Fibroblast of villous mesenchyme (primary cell): ENCODE measurements around the gene OR5B12. TPM values are rescaled to one million over a fixed set of nuclear protein-coding genes. Genes with fewer than 3 reads are reported as not detected.

Experiments
- DNase-seq: peaks from one replicate; pipeline ENCODE4 v3.0.0-alpha.2; 2010; ENCODE audit warnings: low read depth
- H3K4me3 ChIP-seq: 2 replicates; pipeline ENCODE4 v1.5.1; 2011; ENCODE audit warnings: low read depth, mild to moderate bottlenecking, low read length
- total RNA-seq: library from RNA; depleted of rRNA; stranded (reverse); fragments of >200 nt; gene quantifications from 2 replicates; pipeline ENCODE4 v1.2.3, GENCODE V29; 2012
- TF ChIP-seq, protein P1 (sequence below): IDR thresholded peaks from 2 replicates; pipeline ENCODE4 v1.5.1; 2012; ENCODE audit warnings: low read depth, mild to moderate bottlenecking, low read length; ENCODE audit not compliant: insufficient read depth

OR5B12 gene
- total RNA-seq, result not detected in 2 replicates

GRCh38 chr11:58442136-58442535, at the start of gene OR5B12:
OR5B12 (minus strand) TSS chr11:58442236; CDS start chr11:58440151, 2,085 bp downstream.
- no peak for DNase-seq
- TF ChIP-seq, protein P1, sequence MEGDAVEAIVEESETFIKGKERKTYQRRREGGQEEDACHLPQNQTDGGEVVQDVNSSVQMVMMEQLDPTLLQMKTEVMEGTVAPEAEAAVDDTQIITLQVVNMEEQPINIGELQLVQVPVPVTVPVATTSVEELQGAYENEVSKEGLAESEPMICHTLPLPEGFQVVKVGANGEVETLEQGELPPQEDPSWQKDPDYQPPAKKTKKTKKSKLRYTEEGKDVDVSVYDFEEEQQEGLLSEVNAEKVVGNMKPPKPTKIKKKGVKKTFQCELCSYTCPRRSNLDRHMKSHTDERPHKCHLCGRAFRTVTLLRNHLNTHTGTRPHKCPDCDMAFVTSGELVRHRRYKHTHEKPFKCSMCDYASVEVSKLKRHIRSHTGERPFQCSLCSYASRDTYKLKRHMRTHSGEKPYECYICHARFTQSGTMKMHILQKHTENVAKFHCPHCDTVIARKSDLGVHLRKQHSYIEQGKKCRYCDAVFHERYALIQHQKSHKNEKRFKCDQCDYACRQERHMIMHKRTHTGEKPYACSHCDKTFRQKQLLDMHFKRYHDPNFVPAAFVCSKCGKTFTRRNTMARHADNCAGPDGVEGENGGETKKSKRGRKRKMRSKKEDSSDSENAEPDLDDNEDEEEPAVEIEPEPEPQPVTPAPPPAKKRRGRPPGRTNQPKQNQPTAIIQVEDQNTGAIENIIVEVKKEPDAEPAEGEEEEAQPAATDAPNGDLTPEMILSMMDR, result no peak
- H3K4me3 ChIP-seq, result no peak within 1 kb of the TSS

GRCh38 chr11:58490827-58491226, 48.8 kb upstream of the OR5B12 start:
- TF ChIP-seq, protein P1, result no peak
- no peak overlapping the region for H3K4me3 ChIP-seq
- no peak for DNase-seq

DNA sequence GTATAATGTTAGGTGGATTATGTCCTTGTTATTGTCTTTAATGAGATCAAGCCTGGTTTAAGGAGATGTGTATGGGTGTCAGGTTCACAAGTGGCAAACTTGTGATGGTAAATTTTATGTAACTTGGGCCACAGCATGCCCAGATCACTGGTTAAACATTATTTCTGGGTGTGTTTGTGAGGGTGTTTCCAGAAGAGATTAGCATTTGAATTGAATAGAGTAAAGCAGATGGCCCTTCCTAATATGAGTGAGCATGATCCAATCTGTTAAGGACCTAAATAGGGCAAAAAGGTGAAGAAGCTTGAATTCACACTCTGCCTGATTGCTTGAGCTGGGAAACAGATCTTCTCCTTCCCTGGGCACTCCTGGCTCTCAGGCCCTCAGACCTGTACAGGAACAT, 45.1 kb upstream of the OR5B12 start:
- TF ChIP-seq, protein P1, result no peak
- DNase-seq, result no peak
- H3K4me3 ChIP-seq, result no peak overlapping the region

- TF ChIP-seq, protein P1, result no peak
- no peak overlapping the region for H3K4me3 ChIP-seq
- no peak for DNase-seq
Measured at GRCh38 chr11:58485961-58486360, 43.9 kb upstream of the OR5B12 start.

DNA sequence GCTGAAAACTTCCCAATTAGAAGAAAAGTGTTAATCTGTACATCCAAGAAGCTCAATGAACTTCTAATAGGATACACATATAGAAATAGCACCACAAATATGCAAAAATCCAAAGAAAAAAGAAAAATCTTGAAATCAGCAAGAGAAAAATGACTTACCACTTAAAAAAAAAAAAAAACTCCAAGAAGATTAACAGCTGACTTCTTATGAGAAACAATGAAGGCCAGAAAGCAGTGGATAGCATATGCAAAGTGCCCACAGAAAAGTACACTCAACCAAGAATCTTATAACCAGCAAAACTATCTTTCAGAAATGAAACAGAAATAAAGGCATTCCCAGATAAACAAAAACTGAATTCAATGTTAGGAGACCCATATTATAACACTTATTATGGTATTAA, 29.9 kb upstream of the OR5B12 start:
- no peak overlapping the region for H3K4me3 ChIP-seq
- TF ChIP-seq, protein P1, result no peak
- DNase-seq, result no peak

DNA sequence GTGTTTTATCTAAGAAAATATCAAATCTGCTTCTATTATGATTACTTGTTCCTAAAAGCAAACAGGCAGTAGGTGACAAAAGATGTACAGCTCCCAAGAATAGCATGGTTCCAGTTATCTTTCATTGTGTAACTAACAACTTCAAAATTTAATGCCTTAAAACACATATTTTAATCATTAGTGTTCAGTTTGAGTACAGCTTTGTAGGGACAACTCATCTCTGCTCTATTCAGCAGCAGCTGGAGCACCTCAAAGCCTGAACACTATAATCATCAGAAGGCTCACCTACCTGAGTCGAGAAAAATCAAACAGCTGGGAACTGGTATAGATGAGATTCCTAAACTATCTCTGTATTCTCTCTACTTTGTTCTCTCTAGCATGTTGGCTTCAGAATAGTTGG, 24.3 kb upstream of the OR5B12 start:
- H3K4me3 ChIP-seq, result no peak overlapping the region
- DNase-seq, result no peak
- TF ChIP-seq, protein P1, result no peak

DNA sequence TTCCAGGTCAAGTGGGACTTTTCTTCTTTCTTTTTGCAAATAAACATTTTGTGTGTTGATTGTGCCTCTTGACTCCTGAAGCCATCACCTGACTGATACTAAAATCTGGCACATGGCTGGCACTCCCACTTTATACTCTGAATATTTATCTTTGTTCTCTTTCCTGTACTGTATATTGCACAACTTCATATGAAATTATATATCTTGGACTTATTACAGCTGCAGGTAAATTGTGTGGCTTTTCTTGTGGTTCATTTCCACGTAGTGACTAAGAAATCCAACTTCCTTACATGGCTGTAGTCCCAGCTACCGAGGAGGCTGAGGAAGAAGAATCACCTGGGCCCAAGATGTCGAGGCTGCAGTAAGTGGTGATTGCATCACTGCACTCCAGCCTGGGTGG, 23.7 kb upstream of the OR5B12 start:
- no peak for DNase-seq
- TF ChIP-seq, protein P1, result no peak
- H3K4me3 ChIP-seq, result no peak overlapping the region
